Measurements from ENCODE around the gene NR2F1.

The NR2F1 gene

DNA sequence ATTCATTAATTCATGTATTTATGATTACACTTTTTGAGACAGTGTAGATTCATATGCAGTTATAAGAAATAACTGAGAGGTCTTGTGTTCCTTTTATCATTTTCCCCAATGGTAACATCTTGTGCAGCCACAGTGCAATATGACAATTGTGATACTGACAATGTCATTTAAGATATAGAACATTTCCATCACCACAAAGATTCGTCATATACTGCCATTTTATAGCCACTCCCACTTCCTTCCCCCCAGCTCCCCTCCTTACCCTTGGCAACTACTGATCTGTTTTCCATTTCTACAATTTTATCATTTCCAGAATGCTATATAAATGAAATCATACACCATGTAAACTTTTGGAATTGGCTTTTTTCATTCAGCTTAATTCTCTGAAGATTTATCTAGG, 53.8 kb downstream of the NR2F1 start:
- DNase-seq (ENCODE audit: low read depth in 2 of 2) = no peak

DNA sequence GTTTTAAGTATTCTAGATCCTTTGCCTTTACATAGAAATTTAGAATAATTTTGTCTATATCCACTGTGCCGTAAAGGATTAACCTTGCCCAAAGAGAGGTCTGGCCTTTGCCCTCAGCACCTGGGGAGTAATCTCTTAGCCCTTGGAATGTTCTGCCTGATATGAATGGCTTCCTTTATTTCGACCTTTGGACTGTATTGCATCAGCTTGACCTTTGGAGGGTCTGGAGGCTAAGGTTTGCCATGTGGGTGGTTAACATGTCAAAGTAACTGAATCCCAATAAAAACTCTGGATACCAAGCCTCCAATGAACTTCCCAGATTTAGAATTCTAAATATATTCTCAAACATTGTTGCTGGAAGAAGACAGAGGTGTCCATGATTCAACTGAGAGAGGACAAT, 54.7 kb downstream of the NR2F1 start:
- DNase-seq (ENCODE audit: low read depth in 2 of 2) = no peak

DNA sequence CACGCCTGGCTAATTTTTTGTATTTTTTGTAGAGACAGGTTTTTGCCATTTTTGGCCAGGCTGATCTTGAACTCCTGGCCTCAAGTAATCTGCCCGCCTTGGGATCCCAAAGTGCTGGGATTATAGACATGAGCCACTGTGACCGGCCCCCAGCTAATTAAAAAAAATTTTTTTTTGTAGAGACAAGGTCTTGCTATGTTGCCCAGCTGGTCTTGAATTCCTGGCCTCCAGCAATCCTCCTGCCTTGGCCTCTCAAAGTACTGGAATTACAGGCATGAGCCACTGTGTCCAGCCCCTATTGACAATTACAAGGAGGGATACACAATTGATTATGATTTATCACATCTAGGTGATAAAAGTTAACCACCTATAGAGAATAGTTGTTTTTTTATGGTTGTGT, 59.5 kb downstream of the NR2F1 start:
- DNase-seq (ENCODE audit: low read depth in 2 of 2) = no peak
